K562 (cell line): ENCODE measurements around the gene MYOM3. TPM values are rescaled to one million over a fixed set of nuclear protein-coding genes. Genes with fewer than 3 reads are reported as not detected.

Source experiments
- CBX2 ChIP-seq: fragments of 200-600 bp; sonication (generic); IDR thresholded peaks from one replicate; pipeline ENCODE4 v1.6.1; 2012; ENCODE audit warnings: mild to moderate bottlenecking, low read length, inconsistent platforms; ENCODE audit not compliant: insufficient read depth, poor library complexity, severe bottlenecking
- DLX4 ChIP-seq: fragments of 250-450 bp; sonication (Bioruptor Pico); IDR thresholded peaks from 2 replicates; pipeline ENCODE4 v1.6.1; 2021; ENCODE audit warnings: mild to moderate bottlenecking
- DNMT1 ChIP-seq: fragments of 450-650 bp; IDR thresholded peaks from 2 replicates; pipeline ENCODE4 v1.6.1; 2016; ENCODE audit warnings: antibody characterized with exemption, mild to moderate bottlenecking
- ETV6 ChIP-seq, 3 experiments: fragments of 150-350 bp in 1 of 3; sonication (generic) in 1 of 3; formaldehyde crosslinking in 1 of 3; IDR thresholded peaks; 2 replicates each; pipeline versions ENCODE4 v1.6.1 to v1.8.0; 2014 to 2022; ENCODE audit warnings: borderline replicate concordance in 2 of 3, low read depth in 2 of 3, antibody characterized with exemption in 1 of 3, low read length in 1 of 3, mild to moderate bottlenecking in 1 of 3, missing genetic modification reagents in 1 of 3
- HINFP ChIP-seq: fragments of 450-650 bp; conservative IDR thresholded peaks from 2 replicates; pipeline ENCODE4 v1.6.1; 2016; ENCODE audit warnings: missing genetic modification characterization, low read depth, mild to moderate bottlenecking, control low read depth, missing compliant biosample characterization
- HMG20A ChIP-seq: fragments of 450-650 bp; formaldehyde crosslinking; conservative IDR thresholded peaks from 2 replicates; pipeline ENCODE4 v1.4.0; 2020; ENCODE audit warnings: mild to moderate bottlenecking, mixed read lengths
- JUND ChIP-seq, 2 experiments: IDR thresholded peaks; 2 replicates in 1 of 2; 3 replicates in 1 of 2; pipeline ENCODE4 v1.6.1; 2011; ENCODE audit warnings: borderline replicate concordance in 2 of 2, low read depth in 2 of 2, low read length in 2 of 2, improper control_type of control experiment in 1 of 2, missing biosample characterization in 1 of 2, missing genetic modification characterization in 1 of 2, missing genetic modification reagents in 1 of 2
- MBD1 ChIP-seq: fragments of 250-450 bp; sonication (Bioruptor Pico); IDR thresholded peaks from 2 replicates; pipeline ENCODE4 v1.8.0; 2022; ENCODE audit warnings: inconsistent platforms
- MEF2D ChIP-seq: conservative IDR thresholded peaks from 2 replicates; pipeline ENCODE4 v1.6.1; 2016; ENCODE audit warnings: low read depth, missing genetic modification characterization, missing compliant biosample characterization
- MTF1 ChIP-seq: fragments of 250-450 bp; sonication (Bioruptor Pico); IDR thresholded peaks from 2 replicates; pipeline ENCODE4 v1.9.0; 2021; ENCODE audit warnings: moderate library complexity, mild to moderate bottlenecking, inconsistent platforms, borderline replicate concordance
- POLR2H ChIP-seq: IDR thresholded peaks from 2 replicates; pipeline ENCODE4 v1.6.1; 2016; ENCODE audit warnings: missing genetic modification characterization, low read depth, mild to moderate bottlenecking, control low read depth, missing compliant biosample characterization, moderate library complexity
- POLR3G ChIP-seq: IDR thresholded peaks from 2 replicates; pipeline ENCODE4 v1.6.1; 2011; ENCODE audit not compliant: insufficient read length, insufficient replicate concordance; ENCODE audit errors: extremely low read depth
- PRDM10 ChIP-seq: fragments of 450-650 bp; IDR thresholded peaks from 2 replicates; pipeline ENCODE4 v1.6.1; 2018; ENCODE audit not compliant: partially characterized antibody
- SOX6 ChIP-seq: fragments of 450-650 bp; IDR thresholded peaks from 2 replicates; pipeline ENCODE4 v1.6.1; 2014; ENCODE audit warnings: mild to moderate bottlenecking
- ZFX ChIP-seq: sonication (generic); formaldehyde crosslinking; IDR thresholded peaks from 2 replicates; pipeline ENCODE4 v1.8.0; 2022; ENCODE audit warnings: mild to moderate bottlenecking, missing genetic modification reagents, moderate library complexity
- ZNF830 ChIP-seq: fragments of 250-450 bp; sonication (Bioruptor Pico); IDR thresholded peaks from 2 replicates; pipeline ENCODE4 v1.5.0; 2021; ENCODE audit warnings: mild to moderate bottlenecking
- polyA plus RNA-seq, 8 experiments: library from polyadenylated mRNA; depleted of rRNA in 4 of 8; stranded (reverse) in 5 of 8; unstranded in 3 of 8; fragments of >200 nt; fragmentation: Nextera tagmentation in 2 of 8; fragmentation: Illumina TruSeq in 1 of 8; extraction: Ambion mirVana in 2 of 8; extraction: Trizol in 1 of 8; gene quantifications; 2 replicates each; pipeline versions ENCODE4 v1.2.1 to v1.2.3, GENCODE V29; 2011 to 2014; ENCODE audit warnings: inconsistent platforms in 1 of 8, missing spikeins in 1 of 8
- total RNA-seq, 7 experiments: library from RNA; depleted of rRNA in 6 of 7; stranded (reverse); fragments of >200 nt in 6 of 7; fragmentation: Illumina TruSeq in 2 of 7; extraction: Trizol in 2 of 7; gene quantifications; 2 replicates each; pipeline versions ENCODE4 v1.2.1 to v1.2.3, GENCODE V29; 2011 to 2021; ENCODE audit warnings: low replicate concordance in 1 of 7

Gene MYOM3
- total and polyA plus RNA-seq, 9 of the 15 experiments (the other 6 are each of a cell fraction or from before 2014, with no cell fraction given): 0.01 TPM; not detected in 8

GRCh38 chr1:24049733-24050132 lies 62.2 kb downstream of the MYOM3 start (continued):
- no peak for TF ChIP-seq PRDM10
- no peak for TF ChIP-seq ZNF830 (CRISPR knock-in tag)
- TF ChIP-seq POLR2H (tag): no peak
- TF ChIP-seq POLR3G: no peak
- TF ChIP-seq DNMT1: no peak
- no peak for TF ChIP-seq MBD1 (CRISPR knock-in tag)
- no peak for TF ChIP-seq MTF1
- TF ChIP-seq ETV6 (IDR thresholded peaks at IDR 0.05; ENCODE audit: borderline replicate concordance in 1 of 2, low read depth in 2 of 2, low read length in 1 of 2): no peak
- TF ChIP-seq ETV6 (CRISPR knock-in tag; IDR thresholded peaks at IDR 0.05; ENCODE audit: borderline replicate concordance): no peak
- no peak for TF ChIP-seq ZFX (CRISPR knock-in tag)
- no peak for TF ChIP-seq JUND (IDR thresholded peaks at IDR 0.05; ENCODE audit: borderline replicate concordance, low read depth, low read length)
- TF ChIP-seq JUND (tag; IDR thresholded peaks at IDR 0.05; ENCODE audit: borderline replicate concordance, low read depth, low read length): no peak
- TF ChIP-seq HINFP (tag): no peak
- no peak for TF ChIP-seq MEF2D (tag)
- no peak for TF ChIP-seq SOX6
- TF ChIP-seq DLX4: no peak
- TF ChIP-seq CBX2: no peak
- no peak for TF ChIP-seq HMG20A (CRISPR knock-in tag)
